ENCODE measurements around the gene CDH4. TPM values are rescaled to one million over a fixed set of nuclear protein-coding genes. Genes with fewer than 3 reads are reported as not detected.

Gene CDH4
- total RNA-seq, 1 donor from 2014 or later: 8.9 TPM

GRCh38 chr20:61847420-61847748 lies 595.3 kb downstream of the CDH4 start:
- peaks cover 2% of the 10 kb centered on the region for H3K9me3 Mint-ChIP-seq
- H3K36me3 Mint-ChIP-seq (ENCODE audit: low read depth): peaks cover 3% of the 10 kb centered on the region
- H3K4me1 Mint-ChIP-seq: peaks cover 28% of the 10 kb centered on the region
- H3K27me3 Mint-ChIP-seq (ENCODE audit: low read depth): no peaks in the 10 kb centered on the region
- DNase-seq (ENCODE audit: low read depth, low spot score): no peak
- H3K27ac Mint-ChIP-seq (ENCODE audit: unreplicated experiment): no peak overlapping the region
- H3K4me3 Mint-ChIP-seq: no peak overlapping the region
- no peak for TF ChIP-seq CTCF (conservative IDR thresholded peaks at IDR 0.05)

- DNase-seq (ENCODE audit: low read depth, low spot score): no peak
- Mint-ChIP-seq H3K27ac (ENCODE audit: unreplicated experiment) (no peak overlapping the region), H3K4me1 (peaks cover 28% of the 10 kb centered on the region), H3K4me3 (no peak overlapping the region), H3K36me3 (ENCODE audit: low read depth) (peaks cover 3% of the 10 kb centered on the region), H3K27me3 (ENCODE audit: low read depth) (no peaks in the 10 kb centered on the region), H3K9me3 (peaks cover 2% of the 10 kb centered on the region)
- TF ChIP-seq CTCF (conservative IDR thresholded peaks at IDR 0.05): no peak
Measured at GRCh38 chr20:61847986-61848385, 595.9 kb downstream of the CDH4 start.

GRCh38 chr20:61848851-61849250 lies 596.8 kb downstream of the CDH4 start:
- DNase-seq (ENCODE audit: low read depth, low spot score): no peak
- H3K27me3 Mint-ChIP-seq (ENCODE audit: low read depth): no peaks in the 10 kb centered on the region
- H3K9me3 Mint-ChIP-seq: peaks cover 2% of the 10 kb centered on the region
- H3K36me3 Mint-ChIP-seq (ENCODE audit: low read depth): peaks cover 3% of the 10 kb centered on the region
- peaks cover 25% of the 10 kb centered on the region for H3K4me1 Mint-ChIP-seq
- no peak for TF ChIP-seq CTCF (conservative IDR thresholded peaks at IDR 0.05)
- no peak overlapping the region for H3K27ac Mint-ChIP-seq (ENCODE audit: unreplicated experiment)
- no peak overlapping the region for H3K4me3 Mint-ChIP-seq

- no peak for DNase-seq (ENCODE audit: low read depth, low spot score)
- Mint-ChIP-seq H3K4me3 (no peak overlapping the region), H3K4me1 (peaks cover 20% of the 10 kb centered on the region), H3K36me3 (ENCODE audit: low read depth) (peaks cover 3% of the 10 kb centered on the region), H3K27me3 (ENCODE audit: low read depth) (no peaks in the 10 kb centered on the region), H3K9me3 (peaks cover 2% of the 10 kb centered on the region), H3K27ac (ENCODE audit: unreplicated experiment) (no peak overlapping the region)
- no peak for TF ChIP-seq CTCF (conservative IDR thresholded peaks at IDR 0.05)
Measured at GRCh38 chr20:61849376-61849775, 597.3 kb downstream of the CDH4 start.

GRCh38 chr20:61849822-61850221 lies 597.8 kb downstream of the CDH4 start:
- Mint-ChIP-seq H3K4me1 (peaks cover 16% of the 10 kb centered on the region), H3K27me3 (ENCODE audit: low read depth) (no peaks in the 10 kb centered on the region), H3K36me3 (ENCODE audit: low read depth) (peaks cover 3% of the 10 kb centered on the region), H3K27ac (ENCODE audit: unreplicated experiment) (no peak overlapping the region), H3K9me3 (peaks cover 2% of the 10 kb centered on the region), H3K4me3 (no peak overlapping the region)
- no peak for DNase-seq (ENCODE audit: low read depth, low spot score)
- TF ChIP-seq CTCF (conservative IDR thresholded peaks at IDR 0.05): no peak

- no peak overlapping the region for H3K4me3 Mint-ChIP-seq
- no peaks in the 10 kb centered on the region for H3K27me3 Mint-ChIP-seq (ENCODE audit: low read depth)
- TF ChIP-seq CTCF (conservative IDR thresholded peaks at IDR 0.05): no peak
- peaks cover 3% of the 10 kb centered on the region for H3K36me3 Mint-ChIP-seq (ENCODE audit: low read depth)
- DNase-seq (ENCODE audit: low read depth, low spot score): no peak
- peaks cover 10% of the 10 kb centered on the region for H3K4me1 Mint-ChIP-seq
- H3K9me3 Mint-ChIP-seq: peaks cover 2% of the 10 kb centered on the region
- no peak overlapping the region for H3K27ac Mint-ChIP-seq (ENCODE audit: unreplicated experiment)
Measured at GRCh38 chr20:61850457-61850856, 598.4 kb downstream of the CDH4 start.

All from neural crest cell (in vitro differentiated cells).